Ovary (tissue), 3 donors: ENCODE results near the gene ADPGK.

Source experiments
- EP300 ChIP-seq: sonication (generic); formaldehyde crosslinking; IDR thresholded peaks from one replicate; pipeline ENCODE4 v1.6.1; 2017; ENCODE audit warnings: antibody characterized with exemption
- POLR2A ChIP-seq: fragments of 450-650 bp; IDR thresholded peaks from one replicate; pipeline ENCODE4 v1.6.1; 2017; ENCODE audit warnings: antibody characterized with exemption, mild to moderate bottlenecking, moderate library complexity
- TF ChIP-seq, protein P1 (sequence below), 3 donors: fragments of 450-650 bp in 2 of 3; fragments of 200-600 bp in 1 of 3; IDR thresholded peaks; one replicate each; pipeline versions ENCODE4 v1.5.1 to v1.8.0; 2016 to 2022; ENCODE audit warnings: antibody characterized with exemption in 3 of 3, mild to moderate bottlenecking in 1 of 3
- donor health status: DM: no; HTN: no; CAD: no.

DNA sequence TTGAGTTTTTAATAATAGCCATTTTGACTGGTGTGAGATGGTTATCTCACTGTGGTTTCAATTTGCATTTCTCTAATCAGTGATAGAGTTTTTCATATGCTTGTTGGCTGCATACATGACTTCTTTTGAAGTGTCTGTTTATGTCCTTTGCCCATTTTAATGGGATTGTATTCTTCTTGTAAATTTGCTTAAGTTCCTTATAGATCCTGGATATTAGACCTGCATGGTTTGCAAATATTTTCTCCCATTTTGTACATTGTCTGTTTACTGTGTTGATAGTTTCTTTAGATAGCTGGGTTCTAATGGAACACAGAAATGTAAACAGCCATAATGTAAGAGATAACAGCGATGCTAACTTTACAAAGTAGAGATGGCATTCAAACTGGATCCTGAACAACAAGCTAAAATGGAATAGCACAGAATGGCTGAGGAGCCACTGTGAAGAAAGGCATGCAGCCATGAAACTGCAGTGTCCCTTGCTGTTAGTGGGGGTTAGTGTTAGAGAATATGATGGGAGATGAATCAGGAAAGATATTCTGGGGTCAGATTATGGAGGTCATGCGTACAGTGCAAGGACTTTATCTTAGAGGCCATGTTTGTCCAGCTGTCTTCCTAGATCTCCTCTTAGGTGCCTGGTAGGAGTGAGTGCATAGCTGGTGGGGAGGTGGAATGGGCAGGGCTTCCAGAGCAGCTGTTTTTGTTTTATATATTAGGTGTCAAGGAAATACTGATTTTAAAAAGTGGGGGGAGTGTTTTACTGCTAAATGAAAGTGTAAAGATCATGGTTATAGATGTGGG lies 49.4 kb downstream of the ADPGK start:
- TF ChIP-seq, protein P1, sequence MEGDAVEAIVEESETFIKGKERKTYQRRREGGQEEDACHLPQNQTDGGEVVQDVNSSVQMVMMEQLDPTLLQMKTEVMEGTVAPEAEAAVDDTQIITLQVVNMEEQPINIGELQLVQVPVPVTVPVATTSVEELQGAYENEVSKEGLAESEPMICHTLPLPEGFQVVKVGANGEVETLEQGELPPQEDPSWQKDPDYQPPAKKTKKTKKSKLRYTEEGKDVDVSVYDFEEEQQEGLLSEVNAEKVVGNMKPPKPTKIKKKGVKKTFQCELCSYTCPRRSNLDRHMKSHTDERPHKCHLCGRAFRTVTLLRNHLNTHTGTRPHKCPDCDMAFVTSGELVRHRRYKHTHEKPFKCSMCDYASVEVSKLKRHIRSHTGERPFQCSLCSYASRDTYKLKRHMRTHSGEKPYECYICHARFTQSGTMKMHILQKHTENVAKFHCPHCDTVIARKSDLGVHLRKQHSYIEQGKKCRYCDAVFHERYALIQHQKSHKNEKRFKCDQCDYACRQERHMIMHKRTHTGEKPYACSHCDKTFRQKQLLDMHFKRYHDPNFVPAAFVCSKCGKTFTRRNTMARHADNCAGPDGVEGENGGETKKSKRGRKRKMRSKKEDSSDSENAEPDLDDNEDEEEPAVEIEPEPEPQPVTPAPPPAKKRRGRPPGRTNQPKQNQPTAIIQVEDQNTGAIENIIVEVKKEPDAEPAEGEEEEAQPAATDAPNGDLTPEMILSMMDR (IDR thresholded peaks at IDR 0.05): no peak
- no peak for TF ChIP-seq EP300
- TF ChIP-seq POLR2A: no peak
